Parathyroid adenoma (tissue), 2 donors: ENCODE results near the gene FBP1.

Experiments
- H2AFZ ChIP-seq: fragments of 300-600 bp; sonication (generic); one replicate; pipeline ENCODE4 v1.7.0; 2017; ENCODE audit warnings: antibody characterized with exemption, mild to moderate bottlenecking
- H3K27ac ChIP-seq: fragments of 300-600 bp; sonication (generic); one replicate; pipeline ENCODE4 v1.7.0; 2017
- H3K27me3 ChIP-seq: fragments of 300-600 bp; sonication (generic); one replicate; pipeline ENCODE4 v1.7.0; 2017; ENCODE audit warnings: low read length; ENCODE audit not compliant: control insufficient read depth, insufficient read depth
- H3K36me3 ChIP-seq: fragments of 300-600 bp; sonication (generic); one replicate; pipeline ENCODE4 v1.7.0; 2017; ENCODE audit warnings: low read length; ENCODE audit not compliant: control insufficient read depth, insufficient read depth
- H3K4me1 ChIP-seq: fragments of 300-600 bp; sonication (generic); one replicate; pipeline ENCODE4 v1.7.0; 2017; ENCODE audit warnings: control low read depth
- H3K4me2 ChIP-seq: fragments of 300-600 bp; sonication (generic); one replicate; pipeline ENCODE4 v1.7.0; 2017; ENCODE audit warnings: low read length
- H3K4me3 ChIP-seq: fragments of 300-600 bp; sonication (generic); one replicate; pipeline ENCODE4 v1.7.0; 2017; ENCODE audit warnings: low read depth, low read length
- H3K79me2 ChIP-seq: fragments of 300-600 bp; sonication (generic); one replicate; pipeline ENCODE4 v1.7.0; 2017; ENCODE audit warnings: control low read depth
- H3K9ac ChIP-seq: fragments of 300-600 bp; sonication (generic); one replicate; pipeline ENCODE4 v1.7.0; 2017; ENCODE audit warnings: mild to moderate bottlenecking
- H3K9me3 ChIP-seq: fragments of 300-600 bp; sonication (generic); one replicate; pipeline ENCODE4 v1.7.0; 2017; ENCODE audit warnings: low read length; ENCODE audit not compliant: control insufficient read depth
- CTCF ChIP-seq: fragments of 300-600 bp; sonication (generic); IDR thresholded peaks from one replicate; pipeline ENCODE4 v1.7.0; 2017; ENCODE audit warnings: antibody characterized with exemption, mild to moderate bottlenecking
- donor health status: primary hyperparathyroidism.

The FBP1 gene

GRCh38 chr9:94625835-94626234 lies 13.5 kb downstream of the FBP1 start:
- Histone ChIP-seq H3K4me3 (no peak overlapping the region), H3K9ac (no peak overlapping the region), H3K4me2 (no peak overlapping the region), H3K9me3 (no peaks in the 10 kb centered on the region), H3K27ac (peak overlapping the region; percentile 72), H3K27me3 (no peaks in the 10 kb centered on the region), H3K4me1 (peaks cover 20% of the 10 kb centered on the region), H2AFZ (no peak overlapping the region), H3K36me3 (no peaks in the 10 kb centered on the region), H3K79me2 (no peaks in the 10 kb centered on the region)
- no peak for TF ChIP-seq CTCF

- no peak overlapping the region for H2AFZ ChIP-seq
- no peaks in the 10 kb centered on the region for H3K36me3 ChIP-seq
- no peak for TF ChIP-seq CTCF
- no peaks in the 10 kb centered on the region for H3K79me2 ChIP-seq
- H3K4me3 ChIP-seq: no peak overlapping the region
- no peak overlapping the region for H3K9ac ChIP-seq
- no peaks in the 10 kb centered on the region for H3K9me3 ChIP-seq
- H3K4me2 ChIP-seq: no peak overlapping the region
- no peaks in the 10 kb centered on the region for H3K27me3 ChIP-seq
- H3K4me1 ChIP-seq: peaks cover 11% of the 10 kb centered on the region
- peak overlapping the region; percentile 72 for H3K27ac ChIP-seq
These were observed 14.7 kb downstream of the FBP1 start for GRCh38 chr9:94624629-94625028.

GRCh38 chr9:94623253-94623652 lies 16.1 kb downstream of the FBP1 start:
- Histone ChIP-seq H3K27ac (peak overlapping the region; percentile 66), H3K79me2 (no peaks in the 10 kb centered on the region), H3K27me3 (no peaks in the 10 kb centered on the region), H3K4me3 (no peak overlapping the region), H3K36me3 (no peaks in the 10 kb centered on the region), H3K9me3 (no peaks in the 10 kb centered on the region), H3K4me1 (peaks cover 8% of the 10 kb centered on the region), H3K9ac (no peak overlapping the region), H3K4me2 (no peak overlapping the region), H2AFZ (no peak overlapping the region)
- TF ChIP-seq CTCF: peak; percentile 39

GRCh38 chr9:94622087-94622800 lies 17.1 kb downstream of the FBP1 start:
- Histone ChIP-seq H2AFZ (no peak overlapping the region), H3K4me1 (peaks cover 8% of the 10 kb centered on the region), H3K36me3 (no peaks in the 10 kb centered on the region), H3K27me3 (no peaks in the 10 kb centered on the region), H3K4me3 (no peak overlapping the region), H3K79me2 (no peaks in the 10 kb centered on the region), H3K4me2 (no peak overlapping the region), H3K27ac (peak overlapping the region; percentile 34), H3K9me3 (no peaks in the 10 kb centered on the region), H3K9ac (no peak overlapping the region)
- TF ChIP-seq CTCF: no peak

- TF ChIP-seq CTCF: no peak
- Histone ChIP-seq H3K4me3 (no peak overlapping the region), H3K36me3 (no peaks in the 10 kb centered on the region), H3K4me2 (no peak overlapping the region), H3K4me1 (peaks cover 3% of the 10 kb centered on the region), H3K9me3 (no peaks in the 10 kb centered on the region), H3K27ac (no peak overlapping the region), H3K9ac (no peak overlapping the region), H3K27me3 (no peaks in the 10 kb centered on the region), H2AFZ (no peak overlapping the region), H3K79me2 (no peaks in the 10 kb centered on the region)
These were observed 20.3 kb downstream of the FBP1 start for GRCh38 chr9:94619026-94619425.
